GM18867 (cell line): ENCODE results near the gene SCYL1.

ENCODE experiments used
- ATAC-seq: cut with Tn5 transposase; IDR thresholded peaks from one replicate; pipeline ENCODE4 v1.9.1; 2021; ENCODE audit warnings: mild to moderate bottlenecking, moderate library complexity; ENCODE audit not compliant: unreplicated experiment

SCYL1 gene

GRCh38 chr11:65524741-65525545 lies at the start of gene SCYL1:
Gene SCYL1 (plus strand): TSS chr11:65525083. CDS start chr11:65525154, 71 bp downstream.
- peak; percentile 60 for ATAC-seq

- no peak for ATAC-seq
These were observed 48.2 kb upstream of the SCYL1 start for GRCh38 chr11:65476632-65477148.

- peak; percentile 80 for ATAC-seq
These were observed 47.5 kb upstream of the SCYL1 start for GRCh38 chr11:65477149-65477965.

GRCh38 chr11:65478388-65479183 lies 46.3 kb upstream of the SCYL1 start:
- no peak for ATAC-seq

GRCh38 chr11:65479184-65480145 lies 45.4 kb upstream of the SCYL1 start:
- ATAC-seq, result no peak

- no peak for ATAC-seq
These were observed 42.5 kb upstream of the SCYL1 start for GRCh38 chr11:65482306-65482850.

GRCh38 chr11:65485920-65486219 lies 39.0 kb upstream of the SCYL1 start:
- ATAC-seq, result no peak

- no peak for ATAC-seq
These were observed 38.1 kb upstream of the SCYL1 start for GRCh38 chr11:65486570-65487466.

- no peak for ATAC-seq
These were observed 37.2 kb upstream of the SCYL1 start for GRCh38 chr11:65487467-65488272.

- no peak for ATAC-seq
These were observed 36.4 kb upstream of the SCYL1 start for GRCh38 chr11:65488273-65489034.

- ATAC-seq, result no peak
These were observed 35.7 kb upstream of the SCYL1 start for GRCh38 chr11:65489035-65489705.

- ATAC-seq, result no peak
These were observed 35.1 kb upstream of the SCYL1 start for GRCh38 chr11:65489706-65490320.

GRCh38 chr11:65491163-65491465 lies 33.8 kb upstream of the SCYL1 start:
- ATAC-seq, result no peak

GRCh38 chr11:65491614-65492386 lies 33.1 kb upstream of the SCYL1 start:
- no peak for ATAC-seq

- ATAC-seq, result no peak
These were observed 32.6 kb upstream of the SCYL1 start for GRCh38 chr11:65492387-65492636.
